IMR-90 (cell line): ENCODE measurements around the gene SUGCT. TPM values are rescaled to one million over a fixed set of nuclear protein-coding genes. Genes with fewer than 3 reads are reported as not detected.

ENCODE experiments used
- ATAC-seq: fragments of 200-7000 bp; cut with Tn5 transposase; 2 replicates; pipeline ENCODE4 v1.9.1; 2020; ENCODE audit warnings: low read depth, mild to moderate bottlenecking, moderate library complexity
- BruUV-seq: library from RNA; stranded (reverse); fragments of 400-500 nt; replicated peaks from 2 replicates; lab custom pipeline; 2021; lab: Mats Ljungman, UMichigan
- CTCF ChIA-PET: fragments of 300-600 bp; formaldehyde crosslinking; extraction: SDS; loops from one replicate; lab custom pipeline; 2021; ENCODE audit warnings: antibody characterized with exemption; lab: Yijun Ruan, JAX
- POLR2A ChIA-PET: fragments of 300-600 bp; sonication (Branson Sonifier 250); formaldehyde crosslinking; loops from one replicate; lab custom pipeline; 2022; ENCODE audit warnings: antibody characterized with exemption; ENCODE audit not compliant: unreplicated experiment; lab: Charles Lee
- DNase-seq: peaks from one replicate; pipeline ENCODE4 v3.0.0; 2013
- H2AFZ ChIP-seq: replicated peaks from 2 replicates; pipeline ENCODE3; 2013; ENCODE audit warnings: low read length, mild to moderate bottlenecking; ENCODE audit not compliant: poor library complexity
- H2AK5ac ChIP-seq: 2 replicates; pipeline ENCODE4 v1.6.1; 2013; ENCODE audit warnings: low read depth, low read length, inconsistent platforms
- H2AK9ac ChIP-seq: replicated peaks from 2 replicates; pipeline ENCODE3; 2013; ENCODE audit warnings: mild to moderate bottlenecking, low read depth, low read length, moderate library complexity; ENCODE audit not compliant: poor library complexity
- H2BK120ac ChIP-seq: 2 replicates; pipeline ENCODE4 v1.6.1; 2013; ENCODE audit warnings: low read depth, low read length, inconsistent platforms
- H2BK15ac ChIP-seq: 3 replicates; pipeline ENCODE4 v1.6.1; 2013; ENCODE audit warnings: low read depth, low read length, inconsistent platforms
- H2BK20ac ChIP-seq: 2 replicates; pipeline ENCODE4 v1.6.1; 2013; ENCODE audit warnings: low read depth, mild to moderate bottlenecking, inconsistent platforms, low read length, moderate library complexity
- H2BK5ac ChIP-seq: 2 replicates; pipeline ENCODE4 v1.6.1; 2013; ENCODE audit warnings: mild to moderate bottlenecking, low read depth, low read length, inconsistent platforms; ENCODE audit not compliant: poor library complexity, severe bottlenecking
- H3K14ac ChIP-seq: replicated peaks from 2 replicates; pipeline ENCODE4 v1.6.1; 2013; ENCODE audit warnings: low read depth, low read length, inconsistent platforms
- H3K18ac ChIP-seq: 2 replicates; pipeline ENCODE4 v1.6.1; 2013; ENCODE audit warnings: low read depth, low read length, control low read depth
- H3K23ac ChIP-seq: 2 replicates; pipeline ENCODE4 v1.6.1; 2013; ENCODE audit warnings: low read depth, low read length, inconsistent platforms
- H3K27ac ChIP-seq: 2 replicates; pipeline ENCODE4 v1.5.1; 2013; ENCODE audit warnings: mild to moderate bottlenecking, control low read depth, low read length; ENCODE audit not compliant: insufficient read depth
- H3K27me3 ChIP-seq: 2 replicates; pipeline ENCODE4 v1.6.1; 2013; ENCODE audit warnings: low read length; ENCODE audit not compliant: control insufficient read depth, insufficient read depth
- H3K36me3 ChIP-seq: 2 replicates; pipeline ENCODE4 v1.6.1; 2013; ENCODE audit warnings: low read length, mixed read lengths; ENCODE audit not compliant: control insufficient read depth, insufficient read depth
- H3K4ac ChIP-seq: 2 replicates; pipeline ENCODE4 v1.6.1; 2013; ENCODE audit warnings: low read depth, low read length, inconsistent platforms
- H3K4me1 ChIP-seq: 2 replicates; pipeline ENCODE4 v1.6.1; 2013; ENCODE audit warnings: low read length, mixed read lengths; ENCODE audit not compliant: control insufficient read depth, insufficient read depth
- H3K4me2 ChIP-seq: 2 replicates; pipeline ENCODE4 v1.6.1; 2013; ENCODE audit warnings: low read depth, mild to moderate bottlenecking, control low read depth, low read length, moderate library complexity
- H3K4me3 ChIP-seq: 2 replicates; pipeline ENCODE4 v1.5.1; 2013; ENCODE audit warnings: low read depth, mild to moderate bottlenecking, control low read depth, low read length, moderate library complexity; ENCODE audit not compliant: insufficient read depth
- H3K56ac ChIP-seq: 2 replicates; pipeline ENCODE4 v1.6.1; 2013; ENCODE audit warnings: low read length, inconsistent platforms; ENCODE audit not compliant: insufficient read depth; ENCODE audit errors: extremely low read depth
- H3K79me1 ChIP-seq, 2 experiments: 2 replicates each; pipeline ENCODE4 v1.6.1; 2013; ENCODE audit warnings: low read length in 2 of 2, inconsistent platforms in 1 of 2, low read depth in 1 of 2
- H3K9ac ChIP-seq: 2 replicates; pipeline ENCODE4 v1.6.1; 2013; ENCODE audit warnings: low read depth, low read length, control low read depth
- H3K9me1 ChIP-seq: 2 replicates; pipeline ENCODE4 v1.6.1; 2013; ENCODE audit warnings: low read length, inconsistent platforms; ENCODE audit not compliant: insufficient read depth
- H3K9me3 ChIP-seq: 2 replicates; pipeline ENCODE4 v1.6.1; 2013; ENCODE audit warnings: low read length; ENCODE audit not compliant: control insufficient read depth, insufficient read depth
- H4K20me1 ChIP-seq: 2 replicates; pipeline ENCODE4 v1.6.1; 2013; ENCODE audit warnings: low read length, inconsistent platforms; ENCODE audit not compliant: insufficient read depth
- H4K5ac ChIP-seq: 2 replicates; pipeline ENCODE4 v1.6.1; 2013; ENCODE audit warnings: mild to moderate bottlenecking, low read depth, low read length, control low read depth
- H4K8ac ChIP-seq, 2 experiments: 2 replicates each; pipeline ENCODE4 v1.6.1; 2013; ENCODE audit warnings: low read depth in 2 of 2, low read length in 2 of 2, control low read depth in 1 of 2, inconsistent platforms in 1 of 2
- H4K91ac ChIP-seq: 2 replicates; pipeline ENCODE4 v1.6.1; 2013; ENCODE audit warnings: low read depth, low read length, inconsistent platforms; ENCODE audit not compliant: insufficient read depth
- BHLHE40 ChIP-seq: fragments of 150-350 bp; IDR thresholded peaks from 2 replicates; pipeline ENCODE4 v1.6.1; 2016; ENCODE audit warnings: mild to moderate bottlenecking, low read depth, low read length
- CEBPB ChIP-seq: IDR thresholded peaks from 2 replicates; pipeline ENCODE4 v1.6.1; 2012; ENCODE audit warnings: low read depth, low read length, improper control_type of control experiment
- CHD1 ChIP-seq: IDR thresholded peaks from 2 replicates; pipeline ENCODE4 v1.6.1; 2012; ENCODE audit warnings: low read depth, low read length, improper control_type of control experiment
- MAZ ChIP-seq: IDR thresholded peaks from 2 replicates; pipeline ENCODE4 v1.6.1; 2012; ENCODE audit warnings: low read depth, mild to moderate bottlenecking, low read length, improper control_type of control experiment, moderate library complexity, borderline replicate concordance
- MXI1 ChIP-seq: IDR thresholded peaks from 2 replicates; pipeline ENCODE4 v1.6.1; 2012; ENCODE audit warnings: low read depth, mild to moderate bottlenecking, low read length, moderate library complexity, borderline replicate concordance
- NFE2L2 ChIP-seq: fragments of 150-350 bp; IDR thresholded peaks from 2 replicates; pipeline ENCODE4 v1.6.1; 2016; ENCODE audit warnings: low read depth, mild to moderate bottlenecking, low read length
- RAD21 ChIP-seq: IDR thresholded peaks from 2 replicates; pipeline ENCODE4 v1.6.1; 2012; ENCODE audit warnings: low read length, improper control_type of control experiment
- RCOR1 ChIP-seq: IDR thresholded peaks from 2 replicates; pipeline ENCODE4 v1.6.1; 2012; ENCODE audit warnings: mild to moderate bottlenecking, low read length, improper control_type of control experiment; ENCODE audit not compliant: insufficient replicate concordance
- RFX5 ChIP-seq: IDR thresholded peaks from 2 replicates; pipeline ENCODE4 v1.8.0; 2012; ENCODE audit warnings: low read depth, mild to moderate bottlenecking, low read length, moderate library complexity
- WGBS, 2 experiments: methylation state at CpG; one replicate each; pipeline versions ENCODE4 v1.1.5 to v1.1.7; 2013; ENCODE audit warnings: missing lambda C conversion rate in 2 of 2; ENCODE audit not compliant: insufficient read length in 1 of 2; ENCODE audit errors: extremely low coverage in 2 of 2; 5-methylcytosine and 5-hydroxymethylcytosine counted together
- dilution Hi-C: fragments of 300-500 bp; cut with HindIII; formaldehyde crosslinking; loops from one replicate; pipeline ENCODE4 v1.14.3; 2018; ENCODE audit warnings: low sequenced_read_pairs; ENCODE audit not compliant: unreplicated experiment
- in situ Hi-C: fragments of 300-500 bp; cut with MboI; formaldehyde crosslinking; loops from 3 replicates; pipeline ENCODE4 v1.14.3; 2019; ENCODE audit warnings: low sequenced_read_pairs, inconsistent platforms, mixed read lengths
- intact Hi-C: fragments of 100-400 bp; cut with micrococcal nuclease; formaldehyde crosslinking; loops from 2 replicates; pipeline ENCODE4 v1.10.0; 2022
- polyA plus RNA-seq, 3 experiments: library from polyadenylated mRNA; depleted of rRNA; stranded (reverse); fragments of >200 nt; gene quantifications; 2 replicates each; pipeline ENCODE4 v1.2.3, GENCODE V29; 2012; ENCODE audit warnings: low replicate concordance in 1 of 3
- total RNA-seq: library from RNA; depleted of rRNA; stranded (reverse); fragments of >200 nt; gene quantifications from 2 replicates; pipeline ENCODE4 v1.2.3, GENCODE V29; 2012

The SUGCT gene
- total and polyA plus RNA-seq, 2 of the 4 experiments (the other 2 are of a cell fraction), result 5.9 to 8.3 TPM

- Histone ChIP-seq H2BK20ac (no peak overlapping the region), H3K79me1 (no peaks in the 10 kb centered on the region), H3K4ac (no peak overlapping the region), H2AFZ (no peak overlapping the region), H4K20me1 (no peaks in the 10 kb centered on the region), H3K4me3 (no peak overlapping the region), H3K4me1 (no peaks in the 10 kb centered on the region), H2BK120ac (no peak overlapping the region), H3K36me3 (no peaks in the 10 kb centered on the region), H4K91ac (no peak overlapping the region), H2AK9ac (no peak overlapping the region), H4K8ac (no peak overlapping the region), H3K9me3 (no peaks in the 10 kb centered on the region), H3K9ac (no peak overlapping the region), H2AK5ac (no peak overlapping the region), H3K23ac (no peak overlapping the region), H2BK15ac (no peak overlapping the region), H4K5ac (no peak overlapping the region), H3K27me3 (no peaks in the 10 kb centered on the region), H2BK5ac (no peak overlapping the region), H3K9me1 (no peaks in the 10 kb centered on the region), H3K14ac (no peak overlapping the region), H3K18ac (no peak overlapping the region), H3K27ac (no peak overlapping the region), H3K4me2 (no peak overlapping the region), H3K56ac (no peak overlapping the region)
- dilution Hi-C loops (no loop called here), intact Hi-C loops (no loop called here), in situ Hi-C loops (no loop called here)
- no peak for ATAC-seq
- TF ChIP-seq RFX5, result no peak
- TF ChIP-seq MXI1, result no peak
- TF ChIP-seq CHD1, result no peak
- TF ChIP-seq NFE2L2, result no peak
- no peak for TF ChIP-seq RCOR1
- no peak for TF ChIP-seq RAD21
- TF ChIP-seq BHLHE40, result no peak
- TF ChIP-seq CEBPB, result no peak
- TF ChIP-seq MAZ, result no peak
- POLR2A ChIA-PET, result no interaction called here
- DNase-seq, result no peak
- no TSS peak for BruUV-seq
- CTCF ChIA-PET, result interaction anchor here (0.6 to 0.7 kb wide), 2 partner anchors 955 to 1047 kb away, joined by 3 to 4 read pairs; no protein-coding TSS in a partner anchor
- no CpG with 5 or more reads among the region's 3 CpGs for WGBS, 2 experiments
Measured at GRCh38 chr7:40311307-40311706, 176.5 kb downstream of the SUGCT start.
